Astrocyte (in vitro differentiated cells and primary cell): ENCODE results near the gene DLG1. TPM values are rescaled to one million over a fixed set of nuclear protein-coding genes. Genes with fewer than 3 reads are reported as not detected.

ENCODE experiments used
- DNase-seq: peaks from one replicate; pipeline ENCODE4 v3.0.0-alpha.2; 2010; ENCODE audit warnings: low read depth
- FAIRE-seq: peaks from 2 replicates; lab custom pipeline; 2011; peaks lifted over from hg19 to GRCh38; lab: Jason Lieb, UNC
- H2AFZ ChIP-seq: 2 replicates; pipeline ENCODE4 v1.6.0; 2012; ENCODE audit warnings: low read depth, low read length, inconsistent platforms
- H3K27ac ChIP-seq: 2 replicates; pipeline ENCODE4 v1.5.1; 2011; ENCODE audit warnings: low read depth, low read length, inconsistent platforms
- H3K27me3 ChIP-seq: 2 replicates; pipeline ENCODE4 v1.6.0; 2011; ENCODE audit warnings: low read length, inconsistent platforms; ENCODE audit not compliant: insufficient read depth
- H3K36me3 ChIP-seq: 2 replicates; pipeline ENCODE4 v1.5.1; 2011; ENCODE audit warnings: low read length, inconsistent platforms; ENCODE audit not compliant: insufficient read depth
- H3K4me1 ChIP-seq: 2 replicates; pipeline ENCODE4 v1.5.1; 2011; ENCODE audit warnings: low read length, inconsistent platforms; ENCODE audit not compliant: insufficient read depth
- H3K4me2 ChIP-seq: 2 replicates; pipeline ENCODE4 v1.6.0; 2012; ENCODE audit warnings: low read length, inconsistent platforms
- H3K4me3 ChIP-seq: 2 replicates; pipeline ENCODE4 v1.5.1; 2011; ENCODE audit warnings: low read depth, mild to moderate bottlenecking, low read length, inconsistent platforms; ENCODE audit not compliant: insufficient read depth
- H3K79me2 ChIP-seq: 2 replicates; pipeline ENCODE4 v1.6.0; 2012; ENCODE audit warnings: mild to moderate bottlenecking, low read length, inconsistent platforms; ENCODE audit not compliant: insufficient read depth
- H3K9ac ChIP-seq: 2 replicates; pipeline ENCODE4 v1.6.0; 2012; ENCODE audit warnings: mild to moderate bottlenecking, low read length, inconsistent platforms
- H3K9me3 ChIP-seq: 2 replicates; pipeline ENCODE4 v1.5.1; 2012; ENCODE audit warnings: low read depth, mild to moderate bottlenecking, low read length, inconsistent platforms; ENCODE audit not compliant: insufficient read depth
- H4K20me1 ChIP-seq: 2 replicates; pipeline ENCODE4 v1.6.0; 2012; ENCODE audit warnings: low read length, inconsistent platforms; ENCODE audit not compliant: insufficient read depth
- H3K27ac Mint-ChIP-seq: one replicate; pipeline ENCODE4 v1.8.0; 2021; ENCODE audit warnings: mild to moderate bottlenecking, mixed read lengths; ENCODE audit not compliant: unreplicated experiment
- H3K27me3 Mint-ChIP-seq: one replicate; pipeline ENCODE4 v1.8.0; 2021; ENCODE audit warnings: low read depth, mixed read lengths; ENCODE audit not compliant: unreplicated experiment
- H3K36me3 Mint-ChIP-seq: one replicate; pipeline ENCODE4 v1.8.0; 2021; ENCODE audit warnings: low read depth, mixed read lengths; ENCODE audit not compliant: unreplicated experiment
- H3K4me1 Mint-ChIP-seq: one replicate; pipeline ENCODE4 v1.8.0; 2021; ENCODE audit warnings: low read depth, mixed read lengths; ENCODE audit not compliant: unreplicated experiment
- H3K4me3 Mint-ChIP-seq: one replicate; pipeline ENCODE4 v1.8.0; 2021; ENCODE audit warnings: mild to moderate bottlenecking, moderate library complexity, mixed read lengths; ENCODE audit not compliant: unreplicated experiment
- H3K9me3 Mint-ChIP-seq: one replicate; pipeline ENCODE4 v1.8.0; 2021; ENCODE audit warnings: mild to moderate bottlenecking, mixed read lengths; ENCODE audit not compliant: unreplicated experiment
- EZH2 ChIP-seq: IDR thresholded peaks from 2 replicates; pipeline ENCODE4 v1.6.1; 2012; ENCODE audit warnings: mild to moderate bottlenecking, low read length, inconsistent platforms; ENCODE audit not compliant: insufficient read depth
- total RNA-seq: library from RNA; stranded (reverse); gene quantifications from 2 replicates; pipeline ENCODE4 v1.2.1, GENCODE V29; 2021
- TF ChIP-seq, protein P1 (sequence below): IDR thresholded peaks from 2 replicates; pipeline ENCODE4 v1.5.1; 2011; ENCODE audit warnings: low read depth, mild to moderate bottlenecking, inconsistent platforms, low read length, moderate library complexity; ENCODE audit not compliant: insufficient read depth

DLG1 gene
- total RNA-seq, 1 donor from 2014 or later: 210 TPM

- peaks cover 11% of the 10 kb centered on the region for H3K9me3 Mint-ChIP-seq
- H3K27ac ChIP-seq: no peak overlapping the region
- TF ChIP-seq, protein P1, sequence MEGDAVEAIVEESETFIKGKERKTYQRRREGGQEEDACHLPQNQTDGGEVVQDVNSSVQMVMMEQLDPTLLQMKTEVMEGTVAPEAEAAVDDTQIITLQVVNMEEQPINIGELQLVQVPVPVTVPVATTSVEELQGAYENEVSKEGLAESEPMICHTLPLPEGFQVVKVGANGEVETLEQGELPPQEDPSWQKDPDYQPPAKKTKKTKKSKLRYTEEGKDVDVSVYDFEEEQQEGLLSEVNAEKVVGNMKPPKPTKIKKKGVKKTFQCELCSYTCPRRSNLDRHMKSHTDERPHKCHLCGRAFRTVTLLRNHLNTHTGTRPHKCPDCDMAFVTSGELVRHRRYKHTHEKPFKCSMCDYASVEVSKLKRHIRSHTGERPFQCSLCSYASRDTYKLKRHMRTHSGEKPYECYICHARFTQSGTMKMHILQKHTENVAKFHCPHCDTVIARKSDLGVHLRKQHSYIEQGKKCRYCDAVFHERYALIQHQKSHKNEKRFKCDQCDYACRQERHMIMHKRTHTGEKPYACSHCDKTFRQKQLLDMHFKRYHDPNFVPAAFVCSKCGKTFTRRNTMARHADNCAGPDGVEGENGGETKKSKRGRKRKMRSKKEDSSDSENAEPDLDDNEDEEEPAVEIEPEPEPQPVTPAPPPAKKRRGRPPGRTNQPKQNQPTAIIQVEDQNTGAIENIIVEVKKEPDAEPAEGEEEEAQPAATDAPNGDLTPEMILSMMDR: no peak
- no peak for TF ChIP-seq EZH2
- H4K20me1 ChIP-seq: peaks cover 89% of the 10 kb centered on the region
- H3K4me1 Mint-ChIP-seq: peaks cover 7% of the 10 kb centered on the region
- no peak overlapping the region for H3K27ac Mint-ChIP-seq
- no peak overlapping the region for H3K4me2 ChIP-seq
- H3K27me3 ChIP-seq: no peaks in the 10 kb centered on the region
- no peak overlapping the region for H3K4me3 ChIP-seq
- no peak overlapping the region for H2AFZ ChIP-seq
- H3K4me3 Mint-ChIP-seq: no peak overlapping the region
- H3K79me2 ChIP-seq: peaks cover 98% of the 10 kb centered on the region
- peaks cover 30% of the 10 kb centered on the region for H3K36me3 Mint-ChIP-seq
- peak; percentile 37 for DNase-seq
- H3K36me3 ChIP-seq: peaks cover 12% of the 10 kb centered on the region
- H3K9ac ChIP-seq: no peak overlapping the region
- H3K4me1 ChIP-seq: no peaks in the 10 kb centered on the region
- H3K27me3 Mint-ChIP-seq: no peaks in the 10 kb centered on the region
- no peaks in the 10 kb centered on the region for H3K9me3 ChIP-seq
- FAIRE-seq: peak; percentile 54
These were observed 146.8 kb downstream of the DLG1 start for GRCh38 chr3:197151580-197151979.

- Histone ChIP-seq H3K4me3 (no peak overlapping the region), H3K27ac (no peak overlapping the region), H3K27me3 (no peaks in the 10 kb centered on the region), H3K9me3 (no peaks in the 10 kb centered on the region), H3K4me2 (no peak overlapping the region), H3K36me3 (peaks cover 6% of the 10 kb centered on the region), H3K9ac (no peak overlapping the region), H3K79me2 (peaks cover 97% of the 10 kb centered on the region), H3K4me1 (no peaks in the 10 kb centered on the region), H4K20me1 (peaks cover 87% of the 10 kb centered on the region), H2AFZ (no peak overlapping the region)
- Mint-ChIP-seq H3K36me3 (peaks cover 19% of the 10 kb centered on the region), H3K27me3 (no peaks in the 10 kb centered on the region), H3K4me3 (no peak overlapping the region), H3K4me1 (peaks cover 10% of the 10 kb centered on the region), H3K9me3 (peaks cover 6% of the 10 kb centered on the region), H3K27ac (no peak overlapping the region)
- DNase-seq (no peak), FAIRE-seq (no peak)
- no peak for TF ChIP-seq EZH2
- TF ChIP-seq, protein P1: no peak
These were observed 148.9 kb downstream of the DLG1 start for GRCh38 chr3:197149528-197149927.

GRCh38 chr3:197144188-197144587 is 154.2 kb downstream of the DLG1 start:
- Histone ChIP-seq H2AFZ (no peak overlapping the region), H3K27ac (no peak overlapping the region), H3K9me3 (no peaks in the 10 kb centered on the region), H3K4me2 (no peak overlapping the region), H3K4me1 (no peaks in the 10 kb centered on the region), H3K36me3 (peaks cover 18% of the 10 kb centered on the region), H3K9ac (no peak overlapping the region), H3K4me3 (no peak overlapping the region), H4K20me1 (peaks cover 71% of the 10 kb centered on the region), H3K27me3 (no peaks in the 10 kb centered on the region), H3K79me2 (peaks cover 60% of the 10 kb centered on the region)
- H3K9me3 Mint-ChIP-seq: peaks cover 1% of the 10 kb centered on the region
- peaks cover 22% of the 10 kb centered on the region for H3K36me3 Mint-ChIP-seq
- TF ChIP-seq EZH2: no peak
- TF ChIP-seq, protein P1: no peak
- DNase-seq (no peak), FAIRE-seq (no peak)
- peaks cover 15% of the 10 kb centered on the region for H3K4me1 Mint-ChIP-seq
- no peak overlapping the region for H3K4me3 Mint-ChIP-seq
- H3K27ac Mint-ChIP-seq: peak overlapping the region; percentile 41
- no peaks in the 10 kb centered on the region for H3K27me3 Mint-ChIP-seq
